PFSK-1 (cell line): ENCODE data around the gene OR5AK2.

Experiments used
- POLR2AphosphoS5 ChIP-seq: IDR thresholded peaks from 2 replicates; pipeline ENCODE4 v1.6.1; 2012; ENCODE audit warnings: low read depth, mild to moderate bottlenecking, control low read depth, low read length, moderate library complexity
- TAF1 ChIP-seq: IDR thresholded peaks from 2 replicates; pipeline ENCODE4 v1.6.1; 2012; ENCODE audit warnings: low read length, control low read depth, borderline replicate concordance; ENCODE audit not compliant: insufficient read depth

GRCh38 chr11:56988614-56989013 is at the start of gene OR5AK2:
- TF ChIP-seq POLR2AphosphoS5 (no peak), TAF1 (no peak)
